Neural cell (in vitro differentiated cells): Measurements from ENCODE around the gene MRTFB. TPM values are rescaled to one million over a fixed set of nuclear protein-coding genes. Genes with fewer than 3 reads are reported as not detected.

Experiments
- H2AFZ ChIP-seq: fragments of 200-600, 300-800 bp; sonication (generic), shearing (Covaris generic); 2 replicates; pipeline ENCODE4 v1.6.0; 2014; ENCODE audit warnings: low read depth, mild to moderate bottlenecking, antibody characterized with exemption, low read length, moderate library complexity
- H3F3A ChIP-seq: fragments of 200-600 bp; shearing (Covaris generic); 2 replicates; pipeline ENCODE4 v1.6.1; 2016; ENCODE audit warnings: mild to moderate bottlenecking, moderate library complexity, mixed read lengths, antibody characterized with exemption, low read length; ENCODE audit not compliant: insufficient read depth, poor library complexity, severe bottlenecking
- H3K27ac ChIP-seq: fragments of 200-600, 300-800 bp; sonication (generic), shearing (Covaris generic); 2 replicates; pipeline ENCODE4 v1.5.1; 2014; ENCODE audit warnings: mild to moderate bottlenecking, low read length, moderate library complexity
- H3K27me3 ChIP-seq: fragments of 300-800, 200-600 bp; sonication (generic), shearing (Covaris generic); 2 replicates; pipeline ENCODE4 v1.6.0; 2014; ENCODE audit warnings: mild to moderate bottlenecking, low read depth, low read length, moderate library complexity; ENCODE audit not compliant: insufficient read depth
- H3K36me3 ChIP-seq: fragments of 300-800, 200-600 bp; sonication (generic), shearing (Covaris generic); 2 replicates; pipeline ENCODE4 v1.5.1; 2014; ENCODE audit warnings: mild to moderate bottlenecking, antibody characterized with exemption, low read length, moderate library complexity; ENCODE audit not compliant: insufficient read depth
- H3K4me2 ChIP-seq: fragments of 300-800, 200-600 bp; sonication (generic), shearing (Covaris generic); 2 replicates; pipeline ENCODE4 v1.6.0; 2014; ENCODE audit warnings: mild to moderate bottlenecking, low read length
- H3K4me3 ChIP-seq: fragments of 300-800, 200-600 bp; sonication (generic), shearing (Covaris generic); 2 replicates; pipeline ENCODE4 v1.5.1; 2014; ENCODE audit warnings: mild to moderate bottlenecking, low read length, moderate library complexity
- H3K79me2 ChIP-seq: fragments of 200-600 bp; shearing (Covaris generic); replicated peaks from 2 replicates; pipeline ENCODE4 v1.6.0; 2014; ENCODE audit warnings: mild to moderate bottlenecking, low read length, moderate library complexity; ENCODE audit not compliant: insufficient read depth
- H3K9ac ChIP-seq: fragments of 300-800, 200-600 bp; sonication (generic), shearing (Covaris generic); 2 replicates; pipeline ENCODE4 v1.6.1; 2016; ENCODE audit warnings: mild to moderate bottlenecking, low read length, mixed read lengths
- H3K9me2 ChIP-seq: fragments of 200-600 bp; shearing (Covaris generic); 2 replicates; pipeline ENCODE4 v1.6.1; 2016; ENCODE audit warnings: mild to moderate bottlenecking, low read length, mixed read lengths; ENCODE audit not compliant: insufficient read depth
- H3K9me3 ChIP-seq: fragments of 200-600, 300-800 bp; sonication (generic), shearing (Covaris generic); 2 replicates; pipeline ENCODE4 v1.6.1; 2016; ENCODE audit warnings: mild to moderate bottlenecking, mixed run types, low read length, moderate library complexity, mixed read lengths
- H4K20me1 ChIP-seq: fragments of 200-600 bp; shearing (Covaris generic); 2 replicates; pipeline ENCODE4 v1.6.1; 2016; ENCODE audit warnings: mild to moderate bottlenecking, mixed run types; ENCODE audit not compliant: insufficient read depth
- EP300 ChIP-seq: fragments of 450-650 bp; conservative IDR thresholded peaks from 2 replicates; pipeline ENCODE4 v1.6.1; 2014; ENCODE audit warnings: antibody characterized with exemption, mild to moderate bottlenecking, moderate library complexity; ENCODE audit not compliant: poor library complexity, severe bottlenecking
- EZH2 ChIP-seq: fragments of 200-600, 300-800 bp; shearing (Covaris generic), sonication (generic); IDR thresholded peaks from 2 replicates; pipeline ENCODE4 v1.6.1; 2014; ENCODE audit warnings: antibody characterized with exemption, low read length, borderline replicate concordance, mild to moderate bottlenecking; ENCODE audit not compliant: insufficient read depth, poor library complexity, severe bottlenecking
- MXI1 ChIP-seq: fragments of 450-650 bp; conservative IDR thresholded peaks from 2 replicates; pipeline ENCODE4 v1.6.1; 2014; ENCODE audit warnings: antibody characterized with exemption, mild to moderate bottlenecking; ENCODE audit not compliant: poor library complexity, severe bottlenecking
- POLR2AphosphoS5 ChIP-seq: IDR thresholded peaks from 2 replicates; pipeline ENCODE4 v1.6.1; 2012
- RAD21 ChIP-seq: fragments of 450-650 bp; conservative IDR thresholded peaks from 2 replicates; pipeline ENCODE4 v1.6.1; 2014; ENCODE audit warnings: antibody characterized with exemption, mild to moderate bottlenecking, moderate library complexity
- SMC3 ChIP-seq: fragments of 450-650 bp; conservative IDR thresholded peaks from 2 replicates; pipeline ENCODE4 v1.6.1; 2014; ENCODE audit warnings: antibody characterized with exemption, mild to moderate bottlenecking, moderate library complexity; ENCODE audit not compliant: poor library complexity
- TAF1 ChIP-seq: IDR thresholded peaks from 2 replicates; pipeline ENCODE4 v1.6.1; 2012; ENCODE audit warnings: low read depth
- polyA plus RNA-seq: library from polyadenylated mRNA; depleted of rRNA; stranded (reverse); fragments of >200 nt; gene quantifications from 2 replicates; pipeline ENCODE4 v1.2.3, GENCODE V29; 2014
- TF ChIP-seq, protein P1 (sequence below): fragments of 450-650 bp; IDR thresholded peaks from 2 replicates; pipeline ENCODE4 v1.5.1; 2014; ENCODE audit warnings: antibody characterized with exemption, mild to moderate bottlenecking, moderate library complexity; ENCODE audit not compliant: poor library complexity, severe bottlenecking
- TF ChIP-seq, protein P2 (sequence below): IDR thresholded peaks from 2 replicates; pipeline ENCODE4 v1.6.1; 2012; ENCODE audit warnings: borderline replicate concordance

The MRTFB gene
- polyA plus RNA-seq, 1 donor from 2014 or later, result 18.6 TPM

DNA sequence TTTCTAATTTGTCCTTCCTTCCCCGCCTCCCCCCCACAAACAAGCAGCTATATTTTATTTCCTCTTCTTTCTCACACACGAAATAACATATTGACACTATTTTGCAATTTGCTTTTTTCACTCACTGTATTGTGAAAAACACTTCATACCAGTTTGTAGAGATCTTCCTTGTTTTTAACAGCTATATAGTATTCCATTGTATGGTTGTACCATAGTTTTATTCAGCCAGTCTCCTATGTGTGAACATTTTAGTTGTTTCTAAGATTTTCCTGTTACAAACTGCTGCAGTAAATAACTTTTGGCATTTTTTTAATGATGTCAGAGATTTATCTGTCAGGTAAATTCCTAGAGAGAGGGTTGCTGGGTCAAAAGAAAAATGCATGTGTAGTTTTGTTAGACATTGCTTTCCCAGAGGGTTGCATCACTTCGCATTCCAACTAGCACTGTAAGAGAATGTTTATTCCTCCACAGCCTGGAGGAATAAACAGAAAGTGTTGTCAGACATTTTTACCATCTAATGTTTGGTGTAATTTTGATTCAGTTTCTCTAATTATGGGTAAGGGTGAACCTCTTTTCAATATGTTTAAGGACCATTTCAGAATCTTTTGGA lies 101.2 kb downstream of the MRTFB start:
- no peaks in the 10 kb centered on the region for H3K36me3 ChIP-seq
- TF ChIP-seq EP300 (no peak), POLR2AphosphoS5 (no peak), TAF1 (no peak), SMC3 (no peak), EZH2 (no peak), MXI1 (no peak), RAD21 (no peak)
- TF ChIP-seq, protein P1, sequence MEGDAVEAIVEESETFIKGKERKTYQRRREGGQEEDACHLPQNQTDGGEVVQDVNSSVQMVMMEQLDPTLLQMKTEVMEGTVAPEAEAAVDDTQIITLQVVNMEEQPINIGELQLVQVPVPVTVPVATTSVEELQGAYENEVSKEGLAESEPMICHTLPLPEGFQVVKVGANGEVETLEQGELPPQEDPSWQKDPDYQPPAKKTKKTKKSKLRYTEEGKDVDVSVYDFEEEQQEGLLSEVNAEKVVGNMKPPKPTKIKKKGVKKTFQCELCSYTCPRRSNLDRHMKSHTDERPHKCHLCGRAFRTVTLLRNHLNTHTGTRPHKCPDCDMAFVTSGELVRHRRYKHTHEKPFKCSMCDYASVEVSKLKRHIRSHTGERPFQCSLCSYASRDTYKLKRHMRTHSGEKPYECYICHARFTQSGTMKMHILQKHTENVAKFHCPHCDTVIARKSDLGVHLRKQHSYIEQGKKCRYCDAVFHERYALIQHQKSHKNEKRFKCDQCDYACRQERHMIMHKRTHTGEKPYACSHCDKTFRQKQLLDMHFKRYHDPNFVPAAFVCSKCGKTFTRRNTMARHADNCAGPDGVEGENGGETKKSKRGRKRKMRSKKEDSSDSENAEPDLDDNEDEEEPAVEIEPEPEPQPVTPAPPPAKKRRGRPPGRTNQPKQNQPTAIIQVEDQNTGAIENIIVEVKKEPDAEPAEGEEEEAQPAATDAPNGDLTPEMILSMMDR, result no peak
- TF ChIP-seq, protein P2, sequence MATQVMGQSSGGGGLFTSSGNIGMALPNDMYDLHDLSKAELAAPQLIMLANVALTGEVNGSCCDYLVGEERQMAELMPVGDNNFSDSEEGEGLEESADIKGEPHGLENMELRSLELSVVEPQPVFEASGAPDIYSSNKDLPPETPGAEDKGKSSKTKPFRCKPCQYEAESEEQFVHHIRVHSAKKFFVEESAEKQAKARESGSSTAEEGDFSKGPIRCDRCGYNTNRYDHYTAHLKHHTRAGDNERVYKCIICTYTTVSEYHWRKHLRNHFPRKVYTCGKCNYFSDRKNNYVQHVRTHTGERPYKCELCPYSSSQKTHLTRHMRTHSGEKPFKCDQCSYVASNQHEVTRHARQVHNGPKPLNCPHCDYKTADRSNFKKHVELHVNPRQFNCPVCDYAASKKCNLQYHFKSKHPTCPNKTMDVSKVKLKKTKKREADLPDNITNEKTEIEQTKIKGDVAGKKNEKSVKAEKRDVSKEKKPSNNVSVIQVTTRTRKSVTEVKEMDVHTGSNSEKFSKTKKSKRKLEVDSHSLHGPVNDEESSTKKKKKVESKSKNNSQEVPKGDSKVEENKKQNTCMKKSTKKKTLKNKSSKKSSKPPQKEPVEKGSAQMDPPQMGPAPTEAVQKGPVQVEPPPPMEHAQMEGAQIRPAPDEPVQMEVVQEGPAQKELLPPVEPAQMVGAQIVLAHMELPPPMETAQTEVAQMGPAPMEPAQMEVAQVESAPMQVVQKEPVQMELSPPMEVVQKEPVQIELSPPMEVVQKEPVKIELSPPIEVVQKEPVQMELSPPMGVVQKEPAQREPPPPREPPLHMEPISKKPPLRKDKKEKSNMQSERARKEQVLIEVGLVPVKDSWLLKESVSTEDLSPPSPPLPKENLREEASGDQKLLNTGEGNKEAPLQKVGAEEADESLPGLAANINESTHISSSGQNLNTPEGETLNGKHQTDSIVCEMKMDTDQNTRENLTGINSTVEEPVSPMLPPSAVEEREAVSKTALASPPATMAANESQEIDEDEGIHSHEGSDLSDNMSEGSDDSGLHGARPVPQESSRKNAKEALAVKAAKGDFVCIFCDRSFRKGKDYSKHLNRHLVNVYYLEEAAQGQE, result no peak
- no peaks in the 10 kb centered on the region for H3F3A ChIP-seq
- H3K9me3 ChIP-seq, result no peaks in the 10 kb centered on the region
- no peak overlapping the region for H3K9ac ChIP-seq
- H3K27ac ChIP-seq, result no peak overlapping the region
- no peaks in the 10 kb centered on the region for H3K27me3 ChIP-seq
- no peak overlapping the region for H3K4me3 ChIP-seq
- H3K79me2 ChIP-seq, result no peaks in the 10 kb centered on the region
- no peaks in the 10 kb centered on the region for H4K20me1 ChIP-seq
- H3K9me2 ChIP-seq, result no peaks in the 10 kb centered on the region
- no peak overlapping the region for H3K4me2 ChIP-seq
- no peak overlapping the region for H2AFZ ChIP-seq

DNA sequence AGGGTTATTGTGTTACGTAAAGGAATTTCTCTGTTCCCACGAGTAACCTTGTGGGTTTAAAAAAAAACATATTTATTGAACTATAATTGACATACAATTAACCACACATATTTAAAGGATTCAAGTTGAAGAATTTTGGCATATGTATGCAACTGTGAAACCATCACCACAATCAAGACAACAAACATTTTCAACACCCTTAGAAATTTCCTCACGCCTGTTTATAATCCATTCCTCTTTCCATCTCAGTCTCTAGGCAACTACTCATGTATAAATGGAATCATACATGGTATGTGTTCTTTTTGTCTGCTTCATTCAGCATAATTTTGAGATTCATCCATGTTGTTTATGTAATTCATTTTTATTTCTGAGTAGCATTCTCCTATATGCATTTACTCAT lies 104.0 kb downstream of the MRTFB start:
- Histone ChIP-seq H3K9me3 (no peaks in the 10 kb centered on the region), H3K27ac (no peak overlapping the region), H3K27me3 (no peaks in the 10 kb centered on the region), H3K79me2 (no peaks in the 10 kb centered on the region), H4K20me1 (no peaks in the 10 kb centered on the region), H3K4me3 (no peak overlapping the region), H3K36me3 (no peaks in the 10 kb centered on the region), H2AFZ (no peak overlapping the region), H3K4me2 (no peak overlapping the region), H3K9me2 (no peaks in the 10 kb centered on the region), H3K9ac (no peak overlapping the region), H3F3A (no peaks in the 10 kb centered on the region)
- TF ChIP-seq RAD21 (no peak), POLR2AphosphoS5 (no peak), EZH2 (no peak), TAF1 (no peak), SMC3 (no peak), MXI1 (no peak), EP300 (no peak)
- TF ChIP-seq, protein P2, result no peak
- TF ChIP-seq, protein P1, result no peak
